ENCODE measurements around the gene NISCH. TPM values are rescaled to one million over a fixed set of nuclear protein-coding genes. Genes with fewer than 3 reads are reported as not detected.

Gene NISCH
- total RNA-seq (2014; rRNA removed; shearing (Covaris generic)), result 51.1 and 70.7 TPM in 2 replicates

DNA sequence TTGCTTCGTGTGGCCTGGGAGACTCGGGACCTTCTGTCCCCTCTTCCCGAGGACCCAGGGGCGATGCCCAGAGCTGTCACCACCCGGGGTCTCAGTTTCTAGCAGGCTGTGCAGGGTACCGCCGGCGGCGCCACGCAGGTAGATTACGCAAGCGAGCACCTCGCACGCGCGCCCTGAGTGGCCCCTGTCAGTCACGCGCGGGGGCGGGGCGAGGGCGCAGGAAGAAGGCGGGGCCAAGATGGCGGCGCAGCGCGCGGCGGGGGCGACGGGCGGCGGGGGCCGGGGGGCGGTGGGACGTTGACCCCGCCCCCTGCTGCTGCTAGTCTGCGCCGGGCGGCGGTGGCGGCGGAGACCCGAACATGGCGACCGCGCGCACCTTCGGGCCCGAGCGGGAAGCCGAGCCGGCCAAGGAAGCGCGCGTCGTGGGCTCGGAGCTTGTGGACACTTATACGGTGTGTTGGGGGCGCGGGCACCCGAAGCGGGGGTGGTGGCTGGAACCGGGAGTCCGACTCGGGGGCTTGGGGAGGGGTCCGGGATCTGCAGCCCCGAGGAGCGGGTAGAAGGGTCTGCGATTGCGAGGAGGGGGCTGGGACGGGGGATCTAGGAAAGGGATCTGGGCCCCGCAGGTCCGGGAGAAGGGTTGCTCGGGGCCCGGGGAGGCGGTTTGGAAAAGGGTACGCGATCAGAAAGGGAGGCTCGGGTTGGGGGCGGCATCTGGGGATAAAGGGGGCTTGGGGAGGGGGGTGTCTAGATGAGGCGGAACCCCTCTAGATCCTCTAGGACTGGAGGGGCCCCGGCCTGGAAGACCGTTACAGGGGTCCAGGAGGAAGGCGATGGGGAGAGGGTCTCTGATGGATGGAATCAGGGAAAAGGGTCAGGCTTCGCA, at the start of gene NISCH:
Gene NISCH (plus strand): TSS at position 322 of the 886 bp plus-strand sequence. CDS start 38 bp downstream, at position 360.
- peak; percentile 99 for DNase-seq
- Histone ChIP-seq H3K36me3 (replicated peaks; ENCODE audit: control insufficient read depth, insufficient read depth, low read length) (peaks cover 22% of the 10 kb centered on the region), H3K27me3 (ENCODE audit: control insufficient read depth, insufficient read depth, low read length) (no peaks in the 10 kb centered on the region), H3K4me3 (ENCODE audit: insufficient read depth, low read depth, low read length) (peak within 1 kb of the TSS; percentile 83)

DNA sequence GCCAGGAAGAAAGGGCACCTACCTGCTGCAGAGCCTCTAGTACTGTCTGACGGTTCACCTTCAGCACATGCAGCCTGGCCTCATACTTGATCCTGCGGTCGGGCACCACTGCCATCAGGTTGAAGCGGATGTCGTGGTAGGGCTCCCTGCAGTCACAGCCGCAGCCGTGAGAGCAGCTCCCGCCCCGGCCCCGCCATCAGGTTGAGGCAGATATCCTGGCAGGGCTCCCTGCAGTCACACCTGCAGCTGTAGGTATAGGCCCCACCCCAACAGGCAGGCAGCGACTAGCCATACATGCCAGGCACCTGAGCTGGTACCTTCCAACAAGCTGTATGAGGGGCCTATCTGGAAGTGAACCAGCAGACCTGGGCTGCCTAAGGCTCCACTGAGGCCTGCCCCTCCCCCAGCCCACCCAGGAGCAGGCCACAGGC, 49.2 kb upstream of the NISCH start:
- Histone ChIP-seq H3K36me3 (replicated peaks; ENCODE audit: control insufficient read depth, insufficient read depth, low read length) (peaks cover 53% of the 10 kb centered on the region), H3K4me3 (ENCODE audit: insufficient read depth, low read depth, low read length) (no peak overlapping the region), H3K27me3 (ENCODE audit: control insufficient read depth, insufficient read depth, low read length) (no peaks in the 10 kb centered on the region)
- no peak for DNase-seq

DNA sequence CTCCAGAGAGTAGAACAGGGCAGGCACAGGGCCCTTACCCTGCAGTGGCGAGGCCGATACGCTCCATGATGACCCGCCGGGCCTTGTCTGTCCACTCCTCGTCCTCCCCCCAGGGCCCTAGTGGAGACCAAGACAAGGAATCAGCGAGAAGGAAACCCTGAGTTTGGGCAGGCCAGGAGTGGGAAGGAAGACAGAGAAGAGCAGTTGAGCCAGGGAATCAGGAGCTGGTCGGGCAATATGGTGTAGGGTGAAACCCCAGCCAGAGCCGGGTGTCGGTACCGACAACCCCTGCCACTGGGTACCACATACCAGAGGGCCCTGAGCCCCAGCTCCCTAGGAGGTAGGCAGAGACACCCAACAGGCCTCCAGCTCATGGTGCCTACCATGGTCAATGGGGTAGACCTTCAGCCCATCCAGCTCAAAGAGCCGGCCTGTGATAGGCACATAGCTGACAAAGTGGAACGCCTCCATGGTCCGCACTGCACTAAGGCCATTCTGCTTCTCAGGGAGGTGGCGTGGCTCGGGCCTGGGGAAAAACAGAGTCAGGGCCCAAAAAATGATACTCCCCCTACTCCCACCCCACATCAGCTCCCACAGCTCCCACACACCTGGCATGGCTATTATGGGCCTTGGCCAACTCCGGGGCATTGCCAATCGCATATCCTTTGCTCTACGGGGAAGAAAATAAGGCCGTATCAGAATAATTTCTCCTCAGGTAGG, 48.5 kb upstream of the NISCH start:
- no peaks in the 10 kb centered on the region for H3K27me3 ChIP-seq (ENCODE audit: control insufficient read depth, insufficient read depth, low read length)
- peaks cover 51% of the 10 kb centered on the region for H3K36me3 ChIP-seq (replicated peaks; ENCODE audit: control insufficient read depth, insufficient read depth, low read length)
- H3K4me3 ChIP-seq (ENCODE audit: insufficient read depth, low read depth, low read length), result no peak overlapping the region
- DNase-seq, result peak; percentile 26

- Histone ChIP-seq H3K36me3 (replicated peaks; ENCODE audit: control insufficient read depth, insufficient read depth, low read length) (peaks cover 47% of the 10 kb centered on the region), H3K4me3 (ENCODE audit: insufficient read depth, low read depth, low read length) (no peak overlapping the region), H3K27me3 (ENCODE audit: control insufficient read depth, insufficient read depth, low read length) (no peaks in the 10 kb centered on the region)
- no peak for DNase-seq
Observed at GRCh38 chr3:52407779-52408178, 47.6 kb upstream of the NISCH start.

DNA sequence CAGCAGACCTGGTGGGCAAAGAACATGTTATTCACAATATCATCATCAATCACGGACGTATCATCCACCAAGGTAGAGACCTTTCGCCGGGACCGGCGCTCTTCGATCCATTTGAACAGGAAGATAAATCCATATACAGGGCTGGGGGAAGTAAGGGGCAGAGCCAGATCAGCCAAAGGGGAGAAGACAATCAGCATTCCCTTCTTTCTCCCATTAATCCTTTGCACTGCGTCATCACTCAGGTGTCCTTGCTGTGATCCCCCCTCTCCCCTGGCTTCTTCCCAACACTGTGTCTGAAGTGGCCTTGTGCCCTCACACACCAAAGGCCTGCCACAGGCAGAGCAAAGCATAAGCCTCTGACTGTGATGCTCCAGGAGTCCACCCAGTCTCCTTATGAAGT, 46.9 kb upstream of the NISCH start:
- DNase-seq, result no peak
- Histone ChIP-seq H3K4me3 (ENCODE audit: insufficient read depth, low read depth, low read length) (no peak overlapping the region), H3K27me3 (ENCODE audit: control insufficient read depth, insufficient read depth, low read length) (no peaks in the 10 kb centered on the region), H3K36me3 (replicated peaks; ENCODE audit: control insufficient read depth, insufficient read depth, low read length) (peaks cover 41% of the 10 kb centered on the region)

DNA sequence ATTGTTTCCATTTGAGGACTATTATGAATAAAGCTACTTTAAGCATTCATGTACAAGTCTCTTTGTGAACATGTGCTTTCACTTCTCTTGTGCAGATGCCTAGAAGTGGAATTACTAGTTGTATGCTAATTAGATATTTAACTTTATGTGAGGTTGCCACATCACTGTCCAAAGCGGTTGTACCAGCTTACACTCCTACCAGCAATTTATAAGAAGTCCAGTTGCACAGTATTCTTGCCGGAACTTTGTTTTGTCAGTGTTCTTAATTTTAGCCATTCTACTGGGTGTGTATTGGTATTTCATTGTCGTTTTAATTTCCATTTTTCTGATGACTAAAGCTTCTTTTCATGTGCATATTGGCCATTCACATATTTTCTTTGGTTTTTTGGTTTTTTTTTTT, 39.6 kb upstream of the NISCH start:
- DNase-seq, result peak; percentile 1

DNA sequence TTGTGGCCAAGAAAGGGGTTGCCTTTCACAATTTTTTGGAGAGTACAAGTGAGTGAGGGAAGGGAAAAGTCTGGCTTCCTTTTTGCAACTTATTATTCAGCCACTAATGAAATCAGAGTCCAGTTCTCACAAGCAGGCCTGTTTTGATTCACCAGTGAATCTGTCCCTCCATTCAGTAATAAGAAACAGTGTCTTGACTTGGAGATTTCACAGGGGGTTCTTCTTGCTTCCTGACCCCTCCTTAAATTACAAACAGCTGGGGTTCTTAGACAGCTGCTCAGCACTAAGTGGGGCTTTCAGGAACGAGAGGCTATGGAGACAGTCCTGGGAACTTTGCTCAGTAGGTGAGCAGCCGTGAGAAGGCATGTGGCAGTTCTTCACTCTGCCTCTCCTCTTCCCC, 35.0 kb upstream of the NISCH start:
- DNase-seq, result peak; percentile 9
- Histone ChIP-seq H3K27me3 (ENCODE audit: control insufficient read depth, insufficient read depth, low read length) (no peaks in the 10 kb centered on the region), H3K36me3 (replicated peaks; ENCODE audit: control insufficient read depth, insufficient read depth, low read length) (no peaks in the 10 kb centered on the region; the same call in 1 of the 2 replicates), H3K4me3 (ENCODE audit: insufficient read depth, low read depth, low read length) (no peak overlapping the region)

More for the DNA sequence above, 39.6 kb upstream of the NISCH start:
- H3K4me3 ChIP-seq (ENCODE audit: insufficient read depth, low read depth, low read length), result no peak overlapping the region
- no peaks in the 10 kb centered on the region for H3K27me3 ChIP-seq (ENCODE audit: control insufficient read depth, insufficient read depth, low read length)
- no peaks in the 10 kb centered on the region; the same call in 1 of the 2 replicates for H3K36me3 ChIP-seq (replicated peaks; ENCODE audit: control insufficient read depth, insufficient read depth, low read length)

DNA sequence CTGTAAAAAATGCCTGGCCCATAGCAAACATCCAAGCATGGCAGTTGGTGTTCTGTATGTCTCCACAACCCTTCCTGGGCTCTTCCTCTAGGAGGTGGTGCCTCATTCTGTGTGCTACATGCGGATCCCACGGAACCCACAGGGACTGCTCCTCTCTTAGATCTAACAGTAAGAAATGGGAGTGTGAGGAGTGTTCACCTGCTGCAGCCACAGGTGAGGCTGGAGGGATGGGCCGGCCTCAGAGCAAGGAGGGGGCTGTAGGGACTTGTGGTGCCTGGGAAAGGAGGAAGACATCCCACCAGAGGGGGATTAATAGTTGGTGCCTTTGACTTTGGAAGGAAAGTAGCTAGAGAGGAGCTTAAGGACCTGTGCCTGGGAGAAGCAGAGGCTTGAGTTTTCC, 32.7 kb upstream of the NISCH start:
- no peaks in the 10 kb centered on the region for H3K27me3 ChIP-seq (ENCODE audit: control insufficient read depth, insufficient read depth, low read length)
- DNase-seq, result peak; percentile 8
- no peak overlapping the region for H3K4me3 ChIP-seq (ENCODE audit: insufficient read depth, low read depth, low read length)
- H3K36me3 ChIP-seq (replicated peaks; ENCODE audit: control insufficient read depth, insufficient read depth, low read length), result no peaks in the 10 kb centered on the region; the same call in 1 of the 2 replicates

DNA sequence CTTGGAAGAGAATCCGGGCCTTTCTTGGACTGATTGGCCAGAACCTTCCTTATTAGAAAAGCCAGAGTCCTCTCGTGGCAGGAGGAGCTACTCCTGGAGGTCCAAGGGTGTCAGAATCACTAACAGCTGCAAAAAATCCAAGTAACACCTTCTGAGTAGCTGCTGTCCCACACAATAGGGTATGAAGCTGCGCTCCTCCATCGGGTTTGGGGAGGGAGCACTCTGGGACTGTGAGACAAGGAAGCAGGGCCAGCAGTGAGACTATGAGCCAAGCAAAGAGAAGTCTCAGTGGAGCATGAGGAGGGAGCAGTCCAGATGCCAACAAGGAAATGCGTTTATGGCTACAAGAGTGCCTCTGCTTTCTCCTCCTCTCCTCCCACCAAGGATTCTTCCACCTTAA, 32.2 kb upstream of the NISCH start:
- Histone ChIP-seq H3K4me3 (ENCODE audit: insufficient read depth, low read depth, low read length) (no peak overlapping the region), H3K36me3 (replicated peaks; ENCODE audit: control insufficient read depth, insufficient read depth, low read length) (no peaks in the 10 kb centered on the region; the same call in 1 of the 2 replicates), H3K27me3 (ENCODE audit: control insufficient read depth, insufficient read depth, low read length) (no peaks in the 10 kb centered on the region)
- DNase-seq, result peak; percentile 26

- Histone ChIP-seq H3K27me3 (ENCODE audit: control insufficient read depth, insufficient read depth, low read length) (no peaks in the 10 kb centered on the region), H3K36me3 (replicated peaks; ENCODE audit: control insufficient read depth, insufficient read depth, low read length) (no peaks in the 10 kb centered on the region), H3K4me3 (ENCODE audit: insufficient read depth, low read depth, low read length) (no peak overlapping the region)
- peak; percentile 76 for DNase-seq
Observed at GRCh38 chr3:52428151-52429005, 27.0 kb upstream of the NISCH start.

- no peaks in the 10 kb centered on the region for H3K36me3 ChIP-seq (replicated peaks; ENCODE audit: control insufficient read depth, insufficient read depth, low read length)
- peak; percentile 16 for DNase-seq
- no peak overlapping the region for H3K4me3 ChIP-seq (ENCODE audit: insufficient read depth, low read depth, low read length)
- no peaks in the 10 kb centered on the region for H3K27me3 ChIP-seq (ENCODE audit: control insufficient read depth, insufficient read depth, low read length)
Observed at GRCh38 chr3:52429031-52429430, 26.4 kb upstream of the NISCH start.

- H3K27me3 ChIP-seq (ENCODE audit: control insufficient read depth, insufficient read depth, low read length), result no peaks in the 10 kb centered on the region
- H3K36me3 ChIP-seq (replicated peaks; ENCODE audit: control insufficient read depth, insufficient read depth, low read length), result no peaks in the 10 kb centered on the region
- no peak overlapping the region for H3K4me3 ChIP-seq (ENCODE audit: insufficient read depth, low read depth, low read length)
- peak; percentile 10 for DNase-seq
Observed at GRCh38 chr3:52429779-52430415, 25.5 kb upstream of the NISCH start.

- Histone ChIP-seq H3K27me3 (ENCODE audit: control insufficient read depth, insufficient read depth, low read length) (no peaks in the 10 kb centered on the region), H3K36me3 (replicated peaks; ENCODE audit: control insufficient read depth, insufficient read depth, low read length) (no peaks in the 10 kb centered on the region), H3K4me3 (ENCODE audit: insufficient read depth, low read depth, low read length) (no peak overlapping the region)
- DNase-seq, result no peak
Observed at GRCh38 chr3:52430416-52430810, 25.0 kb upstream of the NISCH start.
